ENCODE measurements around the gene JAM3.

The JAM3 gene

DNA sequence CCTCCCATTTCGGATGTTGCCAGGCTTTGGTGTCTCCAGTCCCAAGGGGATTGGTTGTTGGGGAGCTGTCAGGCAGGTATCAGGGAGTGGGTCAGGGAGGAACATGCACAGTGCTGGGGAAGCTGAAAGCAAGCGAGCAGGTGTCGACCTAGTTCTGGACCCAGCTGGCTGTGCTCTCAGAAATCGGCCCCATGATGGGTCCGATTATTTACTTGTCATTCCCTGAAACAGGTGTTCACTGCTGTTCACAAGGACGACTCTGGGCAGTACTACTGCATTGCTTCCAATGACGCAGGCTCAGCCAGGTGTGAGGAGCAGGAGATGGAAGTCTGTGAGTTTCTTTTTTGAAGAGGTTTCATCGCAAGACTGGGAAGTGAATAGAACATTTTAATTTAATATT lies 76.8 kb downstream of the JAM3 start:
- no peak for DNase-seq (ENCODE audit: low spot score)

DNA sequence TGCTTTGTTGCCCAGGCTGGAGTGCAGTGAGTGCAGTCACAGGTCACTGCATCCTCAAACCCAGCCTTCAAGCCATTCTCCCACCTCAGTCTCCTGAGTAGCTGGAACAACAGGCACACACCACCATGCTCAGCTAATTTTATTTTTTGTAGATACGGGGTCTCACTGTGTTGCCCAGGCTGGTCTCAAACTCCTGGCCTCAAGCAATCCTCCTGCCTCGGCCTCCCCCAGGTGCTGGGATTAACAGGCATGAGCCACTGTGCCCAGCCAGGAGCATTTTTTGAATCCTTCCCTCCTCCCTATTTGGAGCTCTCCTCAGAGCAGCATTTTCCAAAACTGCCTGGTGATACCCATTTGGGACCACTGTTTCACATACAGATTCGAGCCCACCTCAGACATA lies 77.7 kb downstream of the JAM3 start:
- DNase-seq (ENCODE audit: low spot score) = no peak

DNA sequence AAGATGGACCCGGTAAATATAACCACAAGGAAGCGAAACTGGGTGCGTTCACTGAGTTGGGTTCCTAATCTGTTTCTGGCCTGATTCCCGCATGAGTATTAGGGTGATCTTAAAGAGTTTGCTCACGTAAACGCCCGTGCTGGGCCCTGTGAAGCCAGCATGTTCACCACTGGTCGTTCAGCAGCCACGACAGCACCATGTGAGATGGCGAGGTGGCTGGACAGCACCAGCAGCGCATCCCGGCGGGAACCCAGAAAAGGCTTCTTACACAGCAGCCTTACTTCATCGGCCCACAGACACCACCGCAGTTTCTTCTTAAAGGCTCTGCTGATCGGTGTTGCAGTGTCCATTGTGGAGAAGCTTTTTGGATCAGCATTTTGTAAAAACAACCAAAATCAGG lies 80.5 kb downstream of the JAM3 start:
- DNase-seq (ENCODE audit: low spot score) = no peak

DNA sequence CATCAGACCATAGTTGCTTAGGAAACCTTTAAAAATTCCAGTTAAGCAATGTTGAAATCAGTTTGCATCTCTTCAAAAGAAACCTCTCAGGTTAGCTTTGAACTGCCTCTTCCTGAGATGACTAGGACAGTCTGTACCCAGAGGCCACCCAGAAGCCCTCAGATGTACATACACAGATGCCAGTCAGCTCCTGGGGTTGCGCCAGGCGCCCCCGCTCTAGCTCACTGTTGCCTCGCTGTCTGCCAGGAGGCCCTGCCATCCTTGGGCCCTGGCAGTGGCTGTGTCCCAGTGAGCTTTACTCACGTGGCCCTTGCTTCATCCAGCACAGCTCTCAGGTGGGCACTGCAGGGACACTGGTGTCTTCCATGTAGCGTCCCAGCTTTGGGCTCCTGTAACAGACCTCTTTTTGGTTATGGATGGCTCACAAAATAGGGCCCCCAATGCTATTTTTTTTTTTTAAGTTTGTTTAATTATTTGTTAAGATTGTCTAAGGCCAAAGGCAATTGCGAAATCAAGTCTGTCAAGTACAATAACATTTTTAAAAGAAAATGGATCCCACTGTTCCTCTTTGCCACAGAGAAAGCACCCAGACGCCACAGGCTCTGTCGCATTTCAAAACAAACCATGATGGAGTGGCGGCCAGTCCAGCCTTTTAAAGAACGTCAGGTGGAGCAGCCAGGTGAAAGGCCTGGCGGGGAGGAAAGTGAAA lies 81.5 kb downstream of the JAM3 start:
- DNase-seq (ENCODE audit: low spot score) = no peak

DNA sequence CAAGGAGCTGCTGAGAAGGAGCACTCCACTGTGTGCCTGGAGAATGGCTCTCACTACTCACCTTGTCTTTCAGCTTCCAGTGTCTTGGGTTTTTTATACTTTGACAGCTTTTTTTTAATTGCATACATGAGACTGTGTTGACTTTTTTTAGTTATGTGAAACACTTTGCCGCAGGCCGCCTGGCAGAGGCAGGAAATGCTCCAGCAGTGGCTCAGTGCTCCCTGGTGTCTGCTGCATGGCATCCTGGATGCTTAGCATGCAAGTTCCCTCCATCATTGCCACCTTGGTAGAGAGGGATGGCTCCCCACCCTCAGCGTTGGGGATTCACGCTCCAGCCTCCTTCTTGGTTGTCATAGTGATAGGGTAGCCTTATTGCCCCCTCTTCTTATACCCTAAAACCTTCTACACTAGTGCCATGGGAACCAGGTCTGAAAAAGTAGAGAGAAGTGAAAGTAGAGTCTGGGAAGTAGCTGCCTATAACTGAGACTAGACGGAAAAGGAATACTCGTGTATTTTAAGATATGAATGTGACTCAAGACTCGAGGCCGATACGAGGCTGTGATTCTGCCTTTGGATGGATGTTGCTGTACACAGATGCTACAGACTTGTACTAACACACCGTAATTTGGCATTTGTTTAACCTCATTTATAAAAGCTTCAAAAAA lies 82.3 kb downstream of the JAM3 start:
- no peak for DNase-seq (ENCODE audit: low spot score)

DNA sequence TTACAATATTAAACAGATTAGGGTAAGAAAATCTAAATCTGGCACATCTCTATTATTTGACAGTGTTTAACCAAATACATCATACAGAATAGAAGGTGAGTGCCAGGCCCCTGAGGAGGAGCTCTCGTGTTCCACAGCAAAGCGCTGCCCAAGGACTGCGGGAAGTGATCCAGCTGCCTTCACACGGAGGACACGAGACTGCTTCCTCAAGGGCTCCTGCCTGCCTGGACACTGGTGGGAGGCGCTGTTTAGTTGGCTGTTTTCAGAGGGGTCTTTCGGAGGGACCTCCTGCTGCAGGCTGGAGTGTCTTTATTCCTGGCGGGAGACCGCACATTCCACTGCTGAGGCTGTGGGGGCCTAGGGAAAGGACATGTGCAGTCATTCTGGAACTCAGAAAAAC lies 83.8 kb downstream of the JAM3 start:
- DNase-seq (ENCODE audit: low spot score) = no peak

DNA sequence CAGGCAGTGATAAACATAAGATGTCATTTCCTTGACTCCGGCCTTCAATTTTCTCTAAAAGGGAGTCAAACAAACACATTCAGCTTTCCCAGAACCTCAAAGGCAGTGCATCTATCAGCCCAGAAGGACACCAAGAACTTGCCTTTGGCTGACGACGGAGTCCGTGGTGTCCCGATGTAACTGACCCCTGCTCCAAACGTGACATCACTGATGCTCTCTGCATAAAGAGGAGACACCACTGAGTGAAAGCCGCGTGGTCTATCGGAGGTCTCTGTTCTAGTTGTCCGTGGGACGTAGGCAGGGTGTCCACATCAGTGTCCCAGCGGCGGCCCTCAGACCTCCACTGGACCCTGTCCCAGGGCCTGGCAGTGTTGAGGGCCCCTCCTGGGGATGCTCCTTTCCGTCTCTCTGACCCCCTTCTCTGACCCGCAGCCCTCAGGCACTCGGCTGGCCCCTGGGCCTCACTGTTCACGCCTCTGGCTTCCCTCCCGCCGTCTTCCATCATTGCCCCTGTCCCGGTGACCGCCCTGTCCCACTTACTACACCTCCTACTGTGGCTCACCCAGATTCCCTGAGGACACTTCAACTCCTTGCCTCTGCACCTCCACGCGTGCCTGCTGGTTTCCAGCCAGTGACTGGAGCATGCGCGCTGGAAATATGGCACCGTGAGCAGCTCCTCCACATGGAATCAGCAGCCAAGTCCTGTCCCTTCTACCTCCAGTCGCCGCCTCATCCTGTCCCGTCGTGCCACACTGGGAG lies 84.5 kb downstream of the JAM3 start:
- DNase-seq (ENCODE audit: low spot score) = no peak

DNA sequence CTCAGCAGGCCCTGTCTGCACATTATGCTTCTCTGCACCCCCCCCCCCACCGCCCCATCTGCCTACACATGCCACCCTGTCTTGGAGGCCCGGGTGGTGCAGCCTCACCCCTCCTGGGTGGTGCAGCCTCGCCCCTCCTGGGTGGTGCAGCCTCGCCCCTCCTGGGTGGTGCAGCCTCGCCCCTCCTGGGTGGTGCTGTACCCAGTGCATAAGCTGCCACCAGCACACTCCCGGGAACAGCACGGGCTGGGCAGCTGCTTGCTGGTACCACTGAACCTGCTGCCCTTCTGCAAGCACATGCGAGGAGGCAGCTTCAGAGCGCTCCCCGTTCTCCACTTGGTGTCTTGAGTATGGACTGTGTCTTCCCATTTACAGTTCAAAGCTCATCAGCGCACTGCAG lies 85.6 kb downstream of the JAM3 start:
- no peak for DNase-seq (ENCODE audit: low spot score)

DNA sequence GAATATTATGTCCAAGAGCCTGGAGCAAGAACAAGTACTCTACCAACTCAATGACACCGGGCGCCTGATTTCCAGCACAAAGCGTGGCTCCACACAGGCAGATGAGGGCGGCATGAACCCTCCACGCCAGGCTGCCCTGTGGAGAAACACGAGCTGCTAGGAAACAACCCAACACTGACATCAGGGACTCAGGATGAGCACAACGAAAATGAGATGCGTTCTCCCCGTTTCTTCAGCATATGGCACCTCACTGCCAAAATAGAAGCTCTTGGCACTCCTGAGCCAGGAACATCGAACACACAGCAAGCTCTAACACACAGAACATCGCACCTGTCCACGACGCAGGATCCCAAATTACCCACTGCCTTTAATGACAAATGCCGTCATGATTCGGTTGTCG lies 86.6 kb downstream of the JAM3 start:
- DNase-seq (ENCODE audit: low spot score) = no peak

DNA sequence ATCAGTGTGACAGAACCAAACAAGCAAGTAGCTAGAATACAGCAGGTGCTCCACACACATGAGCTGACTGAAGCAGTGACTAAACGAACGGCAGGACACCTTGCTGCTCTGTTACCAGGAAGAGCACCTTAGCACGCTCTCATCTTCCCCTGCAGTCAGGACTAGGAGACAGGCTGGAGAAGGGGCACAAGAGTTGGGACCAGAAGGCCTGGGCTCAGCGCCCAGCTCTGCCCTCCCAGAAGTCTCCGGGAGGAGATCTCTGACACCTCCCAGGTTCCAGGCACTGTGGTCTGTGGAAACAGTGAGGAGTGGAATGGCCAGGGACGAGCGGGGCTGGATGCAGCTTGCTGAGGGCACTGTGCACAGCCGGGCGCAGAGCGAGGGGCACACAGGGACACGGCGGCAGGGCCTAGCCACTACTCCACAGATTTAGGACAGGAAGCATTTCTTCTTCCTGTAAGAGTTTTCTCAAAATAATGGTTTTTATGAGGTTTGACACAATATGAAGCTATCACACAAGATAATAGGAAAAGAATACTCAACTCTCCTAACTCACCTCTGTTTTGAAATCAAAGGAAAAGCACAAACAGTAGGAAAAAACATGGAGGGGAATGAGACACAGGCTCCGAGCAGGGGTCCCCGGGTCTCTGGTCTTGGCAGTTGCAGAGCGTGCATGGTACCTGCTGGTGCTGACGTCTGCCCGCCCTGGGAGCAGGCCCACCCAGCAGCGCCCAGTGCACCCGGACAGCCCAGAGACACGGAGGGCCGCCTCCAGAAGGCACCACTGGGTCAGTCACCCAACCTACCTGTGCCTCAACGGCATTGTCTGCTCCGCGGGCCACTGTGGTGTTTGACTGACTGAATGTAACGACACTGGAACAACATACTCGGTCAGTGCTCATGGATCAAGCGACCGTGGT lies 87.3 kb downstream of the JAM3 start:
- no peak for DNase-seq (ENCODE audit: low spot score)

DNA sequence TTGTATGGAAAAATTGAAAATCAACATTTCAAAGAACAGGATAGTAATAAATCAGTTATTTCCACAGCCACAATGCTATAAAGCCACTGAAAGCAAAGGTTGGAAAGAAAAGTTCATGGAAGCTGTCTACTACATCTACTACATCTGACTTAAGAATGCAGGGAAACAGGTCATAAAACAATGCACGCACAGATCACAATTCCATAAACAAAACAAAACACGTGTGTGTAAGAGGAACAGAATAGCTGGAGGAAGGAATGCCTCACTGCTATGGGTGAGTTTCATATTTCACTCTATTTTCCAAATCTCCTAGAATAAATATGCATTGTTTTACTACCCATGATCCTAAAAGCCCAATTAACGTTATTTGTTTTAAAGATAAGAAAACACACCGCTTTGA lies 88.6 kb downstream of the JAM3 start:
- no peak for DNase-seq (ENCODE audit: low spot score)

DNA sequence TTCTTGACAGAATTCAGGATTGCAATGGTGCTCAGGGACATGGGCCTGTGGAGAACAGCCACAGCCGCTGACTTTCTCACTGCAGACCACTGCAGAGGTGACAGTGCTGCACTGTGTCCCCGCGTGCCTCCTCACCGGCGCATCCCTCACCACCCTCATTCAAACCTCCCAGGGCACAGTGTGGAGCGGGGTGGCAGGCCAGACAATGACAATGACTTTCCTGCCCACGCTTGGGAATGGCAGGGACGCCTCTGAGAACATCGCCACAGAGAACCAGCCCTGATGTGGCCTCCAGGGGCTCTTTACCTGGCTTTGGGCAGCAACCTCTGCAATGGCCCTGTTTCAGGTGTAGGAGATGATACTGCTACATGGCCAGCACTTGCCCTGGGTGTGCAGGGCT lies 89.2 kb downstream of the JAM3 start:
- DNase-seq (ENCODE audit: low spot score) = no peak

DNA sequence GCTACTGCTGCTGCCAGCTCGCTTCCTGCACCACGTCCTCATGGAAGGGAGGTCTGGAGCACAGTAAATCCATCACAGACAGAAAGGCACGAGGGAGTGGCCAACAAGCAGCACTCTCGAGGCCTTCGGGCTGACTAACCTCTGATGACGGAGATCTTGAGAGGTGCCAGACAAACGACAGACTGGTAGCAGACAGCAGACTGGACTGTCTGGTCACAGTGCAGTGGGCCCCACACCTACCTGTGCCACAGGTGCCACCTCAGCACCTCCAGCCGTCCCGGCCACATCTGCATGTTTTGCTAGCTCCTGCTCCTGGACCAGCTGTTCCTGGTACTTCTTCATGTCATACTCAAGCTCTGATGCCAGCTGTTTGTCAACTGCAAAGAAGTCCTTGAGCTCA lies 90.8 kb downstream of the JAM3 start:
- DNase-seq (ENCODE audit: low spot score) = no peak

DNA sequence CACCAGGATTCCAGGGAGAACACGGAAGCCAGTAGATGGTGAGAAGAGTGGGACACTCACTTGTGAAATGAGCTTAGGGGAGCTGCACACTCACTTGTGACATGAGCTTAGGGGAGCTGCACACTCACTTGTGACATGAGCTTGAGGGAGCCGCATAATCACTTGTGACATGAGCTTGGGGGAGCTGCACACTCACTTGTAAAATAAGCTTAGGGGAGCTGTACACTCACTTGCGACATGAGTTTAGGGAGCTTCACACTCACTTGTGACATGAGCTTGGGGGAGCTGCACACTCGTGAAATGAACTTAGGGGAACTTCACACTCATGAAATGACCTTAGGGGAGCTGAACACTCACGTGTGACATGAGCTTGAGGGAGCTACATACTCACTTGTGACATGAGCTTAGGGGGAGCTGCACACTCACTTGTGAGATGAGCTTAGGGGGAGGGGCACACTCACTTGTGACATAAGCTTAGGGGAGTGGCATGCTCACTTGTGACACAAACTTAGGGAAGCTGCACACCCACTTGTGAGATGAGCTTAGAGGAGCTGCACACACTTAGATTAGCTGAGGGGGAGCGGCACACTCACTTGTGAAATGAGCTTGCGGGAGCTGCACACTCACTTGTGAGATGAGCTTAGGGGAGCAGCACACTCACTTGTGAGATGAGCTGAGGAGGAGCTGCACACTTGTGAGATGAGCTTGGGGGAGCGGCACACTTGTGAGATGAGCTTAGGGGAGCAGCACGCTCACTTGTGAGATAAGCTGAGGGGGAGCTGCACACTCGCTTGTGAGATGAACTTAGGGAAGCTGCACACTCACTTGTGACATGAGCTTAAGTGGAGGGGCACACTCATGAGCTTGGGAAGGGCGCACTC lies 95.9 kb downstream of the JAM3 start:
- no peak for DNase-seq (ENCODE audit: low spot score)

DNA sequence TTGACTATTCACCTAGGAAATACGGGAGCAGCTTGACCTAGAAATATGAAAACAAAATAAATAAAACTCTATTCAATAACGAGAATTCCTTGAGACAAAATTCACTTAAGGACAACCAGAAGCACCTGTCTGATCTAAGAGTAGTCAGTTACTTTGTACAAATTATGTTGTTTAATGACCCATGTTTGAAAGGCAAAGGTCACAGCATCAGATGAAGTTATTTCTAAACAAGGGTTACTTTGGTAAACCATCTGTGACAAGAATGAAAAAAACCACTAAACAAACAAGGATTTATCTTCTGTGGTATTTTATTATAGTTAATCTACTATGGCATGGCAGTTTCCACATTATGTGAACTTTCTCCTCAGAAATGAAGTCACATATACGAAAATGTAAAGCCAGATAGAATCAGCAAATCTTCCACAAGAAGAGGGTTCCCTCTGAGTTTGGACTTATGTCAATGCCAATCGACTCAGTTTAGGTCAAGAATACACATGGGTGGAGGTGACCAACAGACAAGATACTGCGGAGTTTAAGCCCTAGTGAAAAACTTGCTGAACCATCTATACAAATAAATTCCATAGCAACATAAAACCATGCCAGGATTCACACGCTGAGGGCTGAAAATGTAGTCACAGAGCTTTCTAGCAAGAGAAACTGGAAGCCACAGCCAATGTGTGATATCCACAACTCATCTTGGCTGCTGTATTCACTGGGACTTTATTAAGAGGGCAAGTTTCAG lies 101.5 kb downstream of the JAM3 start:
- no peak for DNase-seq (ENCODE audit: low spot score)

DNA sequence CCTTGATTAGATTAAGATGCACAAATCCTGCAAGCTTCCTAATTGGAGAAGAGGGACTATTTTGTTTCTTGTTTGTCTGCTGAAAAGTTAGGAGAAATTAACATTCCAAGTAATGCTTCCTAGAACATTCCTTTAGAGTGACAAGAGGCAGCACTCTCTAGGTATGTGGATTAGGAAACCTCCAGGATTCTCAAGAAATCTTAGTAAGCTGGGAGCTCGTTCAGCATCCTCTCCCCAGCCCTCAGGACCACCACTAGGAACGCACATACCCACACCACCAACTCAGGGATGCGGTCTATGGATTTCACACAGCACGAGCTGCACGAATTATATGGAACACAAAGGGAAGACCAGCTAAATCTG lies 102.0 kb downstream of the JAM3 start:
- DNase-seq (ENCODE audit: low spot score) = peak; percentile 54

DNA sequence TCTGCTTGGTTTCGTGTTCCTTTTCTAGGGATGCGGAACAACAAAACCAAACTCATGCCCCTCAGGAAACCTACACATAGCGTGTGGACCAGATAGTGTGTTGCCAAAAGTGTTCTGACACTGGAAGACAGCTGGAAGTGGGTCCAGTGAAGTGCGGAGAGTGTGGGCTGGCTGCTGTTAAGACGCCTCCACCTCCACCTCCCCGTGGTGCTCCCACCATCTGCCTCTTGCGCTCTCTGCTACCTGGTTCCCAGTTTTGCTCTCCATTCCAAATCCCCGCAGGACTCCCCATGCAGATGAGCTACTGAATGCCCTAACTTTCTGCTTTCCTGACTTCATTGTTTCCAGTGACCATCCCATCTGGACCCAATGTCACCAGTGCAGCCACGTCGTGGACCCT lies 103.1 kb downstream of the JAM3 start:
- no peak for DNase-seq (ENCODE audit: low spot score)

DNA sequence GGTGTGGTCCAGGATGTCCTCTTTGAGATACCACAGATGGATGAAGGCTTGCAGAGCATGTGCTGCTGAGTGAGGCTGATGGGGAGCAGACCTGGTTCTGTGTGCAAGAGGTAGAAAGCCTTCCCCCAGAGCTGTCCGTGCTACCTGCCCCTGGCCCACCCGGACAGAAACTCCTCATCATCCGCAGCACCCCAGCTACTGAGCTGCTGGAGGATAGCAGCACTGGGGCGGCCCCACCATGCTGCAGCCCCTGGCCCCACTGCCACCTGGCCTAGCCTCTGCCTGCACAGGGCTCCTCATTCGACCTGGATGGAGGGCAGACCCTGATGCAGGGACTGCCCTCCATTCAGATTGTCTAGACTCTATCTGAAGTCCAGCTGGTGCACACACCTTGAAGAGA lies 104.4 kb downstream of the JAM3 start:
- DNase-seq (ENCODE audit: low spot score) = no peak

DNA sequence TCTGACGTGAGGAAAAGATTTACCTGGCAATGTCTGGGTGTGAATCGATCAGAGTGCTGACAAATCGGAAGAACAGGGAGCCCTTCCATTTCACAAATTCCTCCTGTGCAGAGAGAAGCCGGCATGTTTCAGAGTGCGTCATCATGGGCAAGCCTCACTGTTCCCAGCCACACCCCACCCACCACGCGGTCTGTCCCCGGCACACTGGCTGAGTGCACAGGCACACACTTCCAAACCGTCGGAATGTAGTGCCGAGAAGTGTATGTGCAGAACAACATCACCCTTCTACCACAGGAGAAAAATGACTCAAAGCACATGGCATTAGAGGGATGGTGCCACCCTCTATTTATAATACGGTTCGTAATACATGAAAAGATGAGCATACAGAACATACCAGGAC lies 107.4 kb downstream of the JAM3 start:
- DNase-seq (ENCODE audit: low spot score) = no peak

DNA sequence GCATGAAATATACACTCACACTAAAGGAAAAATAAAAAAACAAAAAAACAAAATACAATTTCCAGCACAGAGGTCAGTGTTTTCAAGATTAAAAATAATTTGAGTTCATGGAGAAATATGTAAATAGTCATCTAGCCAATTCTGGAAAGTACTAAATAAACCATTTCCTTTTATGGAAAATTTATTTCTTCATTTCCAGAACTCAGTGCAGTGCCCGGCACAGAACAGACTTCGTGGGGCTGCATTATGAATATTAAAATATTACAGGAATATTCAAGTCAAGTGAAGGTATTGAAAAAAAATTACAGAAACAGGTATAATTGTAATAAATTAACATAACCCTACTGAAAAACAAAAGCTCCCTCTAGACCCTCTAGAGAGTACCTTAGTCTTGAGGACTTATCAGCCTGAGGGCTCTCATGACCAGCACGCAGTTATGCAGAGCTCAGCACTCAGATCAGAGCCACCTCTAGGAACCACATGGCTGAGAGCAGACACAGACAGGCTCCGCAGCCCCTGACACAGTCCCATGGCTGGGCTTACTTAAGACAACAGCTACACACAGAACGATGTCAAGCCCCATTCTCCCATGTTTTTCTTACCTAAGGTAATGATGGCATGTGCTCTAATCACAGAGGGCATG lies 109.3 kb downstream of the JAM3 start:
- no peak for DNase-seq (ENCODE audit: low spot score)

Measured in AG20443 (cell line).